Neural crest cell (in vitro differentiated cells): ENCODE results near the gene WDR35. TPM values are rescaled to one million over a fixed set of nuclear protein-coding genes. Genes with fewer than 3 reads are reported as not detected.

Experiments used
- DNase-seq: peaks from one replicate; pipeline ENCODE4 v3.0.0; 2021; ENCODE audit warnings: low read depth, mixed read lengths, low spot score
- H3K27ac Mint-ChIP-seq: one replicate; pipeline ENCODE4 v1.8.0; 2021; ENCODE audit warnings: mild to moderate bottlenecking, mixed read lengths; ENCODE audit not compliant: unreplicated experiment
- H3K27me3 Mint-ChIP-seq: 2 replicates; pipeline ENCODE4 v1.8.0; 2021; ENCODE audit warnings: low read depth, mild to moderate bottlenecking, mixed read lengths
- H3K36me3 Mint-ChIP-seq: 2 replicates; pipeline ENCODE4 v1.8.0; 2021; ENCODE audit warnings: low read depth, mild to moderate bottlenecking, mixed read lengths
- H3K4me1 Mint-ChIP-seq: 2 replicates; pipeline ENCODE4 v1.8.0; 2021; ENCODE audit warnings: mixed read lengths
- H3K4me3 Mint-ChIP-seq: one replicate; pipeline ENCODE4 v1.8.0; 2021; ENCODE audit warnings: mild to moderate bottlenecking, mixed read lengths
- H3K9me3 Mint-ChIP-seq: 2 replicates; pipeline ENCODE4 v1.8.0; 2021; ENCODE audit warnings: mixed read lengths
- CTCF ChIP-seq: fragments of 200-600 bp; sonication (generic); conservative IDR thresholded peaks from 2 replicates; pipeline ENCODE4 v1.5.0; 2021; ENCODE audit warnings: antibody characterized with exemption, mild to moderate bottlenecking
- total RNA-seq: library from RNA; stranded (reverse); gene quantifications from 2 replicates; pipeline ENCODE4 v1.2.1, GENCODE V29; 2021

WDR35 gene
- total RNA-seq, 1 donor from 2014 or later = 19.4 TPM

GRCh38 chr2:19875280-19875679, 114.6 kb downstream of the WDR35 start:
- Mint-ChIP-seq H3K27me3 (no peaks in the 10 kb centered on the region), H3K9me3 (peaks cover 2% of the 10 kb centered on the region), H3K4me3 (no peak overlapping the region), H3K27ac (no peak overlapping the region), H3K4me1 (no peaks in the 10 kb centered on the region), H3K36me3 (peaks cover 2% of the 10 kb centered on the region)
- TF ChIP-seq CTCF = no peak
- DNase-seq = no peak

GRCh38 chr2:19874726-19875125, 115.2 kb downstream of the WDR35 start:
- Mint-ChIP-seq H3K27ac (no peak overlapping the region), H3K36me3 (peaks cover 2% of the 10 kb centered on the region), H3K27me3 (peaks cover 1% of the 10 kb centered on the region), H3K4me3 (no peak overlapping the region), H3K9me3 (peaks cover 2% of the 10 kb centered on the region), H3K4me1 (no peaks in the 10 kb centered on the region)
- no peak for TF ChIP-seq CTCF
- no peak for DNase-seq

- no peak overlapping the region for H3K27ac Mint-ChIP-seq
- no peak for TF ChIP-seq CTCF
- H3K36me3 Mint-ChIP-seq = no peaks in the 10 kb centered on the region
- no peak overlapping the region for H3K4me3 Mint-ChIP-seq
- DNase-seq = no peak
- peaks cover 9% of the 10 kb centered on the region for H3K4me1 Mint-ChIP-seq
- peaks cover 12% of the 10 kb centered on the region for H3K27me3 Mint-ChIP-seq
- no peaks in the 10 kb centered on the region for H3K9me3 Mint-ChIP-seq
Observed at GRCh38 chr2:19873014-19873413, 116.9 kb downstream of the WDR35 start.

GRCh38 chr2:19872302-19872701, 117.6 kb downstream of the WDR35 start:
- Mint-ChIP-seq H3K27ac (no peak overlapping the region), H3K27me3 (peaks cover 18% of the 10 kb centered on the region), H3K9me3 (no peaks in the 10 kb centered on the region), H3K4me1 (peaks cover 10% of the 10 kb centered on the region), H3K36me3 (no peaks in the 10 kb centered on the region), H3K4me3 (no peak overlapping the region)
- DNase-seq = no peak
- no peak for TF ChIP-seq CTCF

GRCh38 chr2:19871836-19872235, 118.1 kb downstream of the WDR35 start:
- Mint-ChIP-seq H3K27me3 (peaks cover 18% of the 10 kb centered on the region), H3K4me3 (no peak overlapping the region), H3K36me3 (no peaks in the 10 kb centered on the region), H3K4me1 (peaks cover 10% of the 10 kb centered on the region), H3K27ac (no peak overlapping the region), H3K9me3 (no peaks in the 10 kb centered on the region)
- no peak for DNase-seq
- no peak for TF ChIP-seq CTCF

GRCh38 chr2:19870792-19871191, 119.1 kb downstream of the WDR35 start:
- DNase-seq = no peak
- Mint-ChIP-seq H3K9me3 (no peaks in the 10 kb centered on the region), H3K27ac (no peak overlapping the region), H3K36me3 (no peaks in the 10 kb centered on the region), H3K27me3 (peaks cover 18% of the 10 kb centered on the region), H3K4me3 (no peak overlapping the region), H3K4me1 (peaks cover 10% of the 10 kb centered on the region)
- TF ChIP-seq CTCF = no peak
